Measurements from ENCODE around the gene TSPAN9.

DNA sequence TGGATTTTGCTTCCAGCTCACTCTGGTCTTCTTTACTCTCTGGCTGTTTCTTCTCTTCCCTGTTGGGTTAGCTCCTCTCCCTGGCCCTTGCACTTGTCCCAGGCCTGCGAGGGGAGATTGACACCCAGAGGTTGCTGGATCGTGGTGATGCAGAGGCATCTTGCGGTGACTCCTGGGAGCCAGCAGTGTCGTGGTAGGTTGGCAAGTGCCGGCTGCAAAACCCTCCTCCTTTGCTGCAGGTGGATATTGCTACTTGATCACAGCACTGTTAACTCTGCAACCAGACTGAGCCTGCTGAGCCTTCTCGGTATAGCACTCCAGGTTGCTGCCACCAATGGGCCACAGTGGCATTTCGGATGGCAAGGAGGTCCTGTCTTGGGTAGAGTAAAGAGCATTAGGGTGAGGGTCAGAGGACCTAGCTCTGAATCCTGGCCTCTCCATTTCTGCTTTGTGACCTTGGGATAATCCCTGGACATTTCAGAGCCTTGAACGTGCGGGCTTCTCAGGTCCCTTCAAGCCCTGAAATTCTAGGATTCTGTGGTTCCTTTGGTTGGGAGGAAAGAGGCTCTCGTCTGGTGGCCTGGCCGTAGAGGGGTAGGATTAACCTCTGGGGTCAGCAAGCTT lies 87.4 kb downstream of the TSPAN9 start:
- no peak for TF ChIP-seq EZH2 (IDR thresholded peaks at IDR 0.05; ENCODE audit: low read length)
- TF ChIP-seq, protein P1, sequence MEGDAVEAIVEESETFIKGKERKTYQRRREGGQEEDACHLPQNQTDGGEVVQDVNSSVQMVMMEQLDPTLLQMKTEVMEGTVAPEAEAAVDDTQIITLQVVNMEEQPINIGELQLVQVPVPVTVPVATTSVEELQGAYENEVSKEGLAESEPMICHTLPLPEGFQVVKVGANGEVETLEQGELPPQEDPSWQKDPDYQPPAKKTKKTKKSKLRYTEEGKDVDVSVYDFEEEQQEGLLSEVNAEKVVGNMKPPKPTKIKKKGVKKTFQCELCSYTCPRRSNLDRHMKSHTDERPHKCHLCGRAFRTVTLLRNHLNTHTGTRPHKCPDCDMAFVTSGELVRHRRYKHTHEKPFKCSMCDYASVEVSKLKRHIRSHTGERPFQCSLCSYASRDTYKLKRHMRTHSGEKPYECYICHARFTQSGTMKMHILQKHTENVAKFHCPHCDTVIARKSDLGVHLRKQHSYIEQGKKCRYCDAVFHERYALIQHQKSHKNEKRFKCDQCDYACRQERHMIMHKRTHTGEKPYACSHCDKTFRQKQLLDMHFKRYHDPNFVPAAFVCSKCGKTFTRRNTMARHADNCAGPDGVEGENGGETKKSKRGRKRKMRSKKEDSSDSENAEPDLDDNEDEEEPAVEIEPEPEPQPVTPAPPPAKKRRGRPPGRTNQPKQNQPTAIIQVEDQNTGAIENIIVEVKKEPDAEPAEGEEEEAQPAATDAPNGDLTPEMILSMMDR (optimal IDR thresholded peaks at IDR 0.05 in 1 of 3, IDR thresholded peaks at IDR 0.05 in 1 of 3, conservative IDR thresholded peaks at IDR 0.05 in 1 of 3; ENCODE audit: extremely low read depth in 1 of 3, insufficient read depth in 2 of 3, low read length in 3 of 3), result no peak
